GM21447 (cell line): Measurements from ENCODE around the gene XYLT2.

ENCODE experiments used
- ATAC-seq: cut with Tn5 transposase; IDR thresholded peaks from one replicate; pipeline ENCODE4 v1.9.1; 2021; ENCODE audit not compliant: unreplicated experiment

XYLT2 gene

GRCh38 chr17:50348522-50349242, 2.8 kb downstream of the XYLT2 start:
- no peak for ATAC-seq

DNA sequence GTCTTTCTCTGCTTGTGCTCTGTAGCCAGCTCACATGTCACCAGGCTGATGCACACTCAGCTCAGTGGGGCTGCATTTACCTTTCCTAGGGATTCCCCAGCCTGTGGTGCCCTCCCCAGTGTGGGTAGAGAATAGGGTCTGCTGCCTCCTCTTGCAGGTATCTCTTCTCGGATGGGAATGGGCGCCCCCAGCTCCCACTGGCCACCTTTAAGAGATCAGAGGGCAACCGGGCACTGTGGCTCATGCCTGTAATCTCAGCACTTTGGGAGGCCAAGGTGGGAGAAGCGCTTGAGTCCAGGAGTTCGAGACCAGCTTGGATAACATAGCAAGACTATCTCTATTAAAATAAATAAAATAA, 3.3 kb downstream of the XYLT2 start:
- no peak for ATAC-seq

DNA sequence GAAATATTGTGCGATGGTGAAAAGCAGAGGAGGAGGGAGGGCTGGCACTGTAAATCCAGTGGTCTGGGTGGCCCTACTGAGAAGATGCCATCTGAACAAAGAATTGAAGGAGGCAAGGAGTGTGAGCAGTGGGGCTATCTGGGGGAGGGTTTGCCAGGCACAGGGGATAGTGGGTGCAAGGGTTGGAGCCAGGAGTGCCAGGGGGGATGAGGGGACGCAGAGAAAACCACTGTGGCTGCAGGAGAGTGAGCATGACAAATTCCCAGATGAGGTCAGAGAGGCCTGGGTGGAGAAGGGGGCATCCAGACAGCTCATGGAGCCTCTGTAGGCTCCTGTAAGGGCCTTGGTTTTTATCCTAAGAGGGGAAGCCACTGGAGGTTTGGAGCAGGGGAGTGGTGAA, 4.8 kb downstream of the XYLT2 start:
- ATAC-seq = no peak

GRCh38 chr17:50352072-50352692, 6.3 kb downstream of the XYLT2 start:
- no peak for ATAC-seq

DNA sequence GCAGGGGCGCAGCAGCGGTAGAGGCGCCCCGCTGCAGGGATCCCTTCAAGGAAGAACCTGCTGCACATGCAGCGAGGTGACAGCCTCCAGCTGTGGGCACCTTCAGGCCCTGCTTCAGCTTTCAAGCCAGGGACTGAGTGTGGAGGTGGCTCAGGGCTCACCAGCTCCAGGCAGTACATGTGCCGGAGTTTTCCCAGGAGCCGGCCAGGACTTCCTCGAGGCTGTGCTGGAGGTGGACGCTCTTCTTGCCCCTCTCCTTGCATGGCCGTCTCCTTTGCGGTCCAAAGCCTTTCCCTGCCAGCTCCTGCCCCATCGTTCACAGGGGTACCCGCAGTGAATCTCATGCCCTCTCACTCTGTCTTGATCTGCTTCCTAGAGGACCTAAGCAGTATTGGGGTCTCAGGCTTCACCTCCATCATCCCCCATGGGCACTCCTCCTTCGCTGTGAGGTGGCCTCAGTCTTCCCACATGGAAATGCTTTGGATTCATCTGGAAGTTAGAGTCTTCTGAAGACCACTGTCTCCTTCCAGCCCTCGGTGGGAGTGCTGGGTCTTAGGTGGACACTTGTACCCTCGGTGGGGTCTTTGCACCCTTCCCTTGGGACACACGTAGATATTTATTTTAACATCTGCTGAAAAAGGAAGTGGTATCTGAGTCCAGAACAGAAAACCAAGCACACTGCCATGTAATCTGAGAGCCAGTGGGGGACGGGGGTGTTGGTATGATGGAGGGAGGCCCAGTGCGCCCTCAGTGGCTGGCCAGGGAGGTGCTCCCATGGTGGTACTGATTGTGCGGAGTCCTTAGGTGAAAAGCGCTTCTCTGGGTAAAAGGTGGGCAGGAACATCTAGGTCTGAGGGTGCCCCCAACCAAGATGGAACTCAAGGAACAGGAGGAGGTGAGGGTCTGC, 7.0 kb downstream of the XYLT2 start:
- ATAC-seq = no peak

DNA sequence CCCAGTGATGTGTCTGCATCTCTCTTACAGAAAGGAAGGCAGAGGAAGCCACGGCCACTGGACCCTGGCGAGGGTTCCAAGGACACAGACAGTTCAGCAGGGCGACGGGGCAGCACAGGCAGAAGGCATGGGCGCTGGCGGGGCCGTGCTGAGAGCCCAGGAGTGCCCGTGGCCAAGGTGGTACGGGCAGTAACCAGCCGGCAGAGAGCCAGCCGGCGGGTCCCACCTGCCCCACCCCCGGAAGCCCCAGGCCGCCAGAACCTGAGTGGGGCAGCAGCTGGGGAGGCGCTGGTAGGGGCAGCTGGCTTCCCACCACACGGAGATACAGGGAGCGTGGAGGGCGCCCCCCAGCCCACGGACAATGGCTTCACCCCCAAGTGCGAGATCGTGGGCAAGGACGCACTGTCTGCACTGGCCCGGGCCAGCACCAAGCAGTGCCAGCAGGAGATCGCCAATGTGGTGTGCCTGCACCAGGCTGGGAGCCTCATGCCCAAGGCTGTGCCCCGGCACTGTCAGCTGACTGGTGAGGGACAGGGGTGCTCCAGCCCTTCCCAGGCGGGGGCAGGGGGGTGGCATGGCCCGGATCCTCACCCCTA, 7.8 kb downstream of the XYLT2 start:
- ATAC-seq = no peak

GRCh38 chr17:50354198-50354597, 8.3 kb downstream of the XYLT2 start:
- no peak for ATAC-seq

- ATAC-seq = no peak
Measured at GRCh38 chr17:50354776-50355175, 8.8 kb downstream of the XYLT2 start.

- no peak for ATAC-seq
Measured at GRCh38 chr17:50355336-50355700, 9.4 kb downstream of the XYLT2 start.

GRCh38 chr17:50355701-50356341, 9.9 kb downstream of the XYLT2 start:
- no peak for ATAC-seq

DNA sequence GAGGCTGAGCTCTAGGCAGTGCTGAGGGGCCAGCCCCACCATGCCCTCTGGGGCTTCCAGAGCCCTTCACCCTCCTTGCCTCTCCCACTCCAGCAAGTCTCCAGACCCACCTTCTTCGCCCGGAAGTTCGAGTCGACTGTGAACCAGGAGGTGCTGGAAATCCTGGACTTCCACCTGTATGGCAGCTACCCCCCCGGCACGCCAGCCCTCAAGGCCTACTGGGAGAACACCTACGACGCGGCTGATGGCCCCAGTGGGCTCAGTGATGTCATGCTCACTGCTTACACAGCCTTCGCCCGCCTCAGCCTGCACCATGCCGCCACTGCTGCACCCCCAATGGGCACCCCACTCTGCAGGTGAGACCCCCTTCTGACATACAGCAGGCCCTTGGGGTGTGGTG, 10.5 kb downstream of the XYLT2 start:
- ATAC-seq = no peak

- no peak for ATAC-seq
Measured at GRCh38 chr17:50356892-50357510, 11.1 kb downstream of the XYLT2 start.

GRCh38 chr17:50358177-50358576, 12.3 kb downstream of the XYLT2 start:
- ATAC-seq = no peak

DNA sequence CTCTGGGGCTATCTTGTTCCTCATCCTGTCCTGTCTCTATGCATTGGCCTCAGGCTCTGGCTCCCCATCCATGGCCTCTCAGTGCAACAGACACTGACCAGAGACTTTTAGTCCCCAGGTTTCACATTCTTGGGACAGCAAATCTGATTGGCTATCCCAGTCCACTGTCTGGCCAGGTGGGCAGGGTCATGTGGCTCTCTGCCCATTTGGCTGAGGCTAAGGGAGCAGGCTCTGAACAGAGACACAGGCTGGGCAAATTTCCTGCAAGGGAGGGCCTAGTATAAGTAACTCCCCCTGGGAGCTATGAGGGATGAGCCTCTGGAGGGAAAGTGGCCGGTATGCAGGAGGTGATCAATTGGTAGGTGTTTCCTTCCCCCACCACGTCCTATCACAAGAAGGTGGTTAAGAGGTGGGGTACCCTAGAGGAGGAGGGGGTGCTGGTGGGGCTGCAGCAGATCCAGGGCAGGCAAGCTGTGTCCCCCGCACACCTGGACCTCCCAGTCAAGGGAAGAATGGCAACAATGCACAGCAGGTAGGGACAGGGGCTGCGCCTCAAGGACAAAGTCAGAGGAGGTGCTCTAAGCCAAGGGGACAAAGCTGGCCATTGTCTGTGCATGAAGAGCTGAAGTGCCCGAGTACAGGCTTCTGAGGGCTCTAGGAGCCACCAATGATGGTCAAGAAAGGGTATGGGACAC, 13.2 kb downstream of the XYLT2 start:
- ATAC-seq = no peak

- no peak for ATAC-seq
Measured at GRCh38 chr17:50359998-50360461, 14.1 kb downstream of the XYLT2 start.

DNA sequence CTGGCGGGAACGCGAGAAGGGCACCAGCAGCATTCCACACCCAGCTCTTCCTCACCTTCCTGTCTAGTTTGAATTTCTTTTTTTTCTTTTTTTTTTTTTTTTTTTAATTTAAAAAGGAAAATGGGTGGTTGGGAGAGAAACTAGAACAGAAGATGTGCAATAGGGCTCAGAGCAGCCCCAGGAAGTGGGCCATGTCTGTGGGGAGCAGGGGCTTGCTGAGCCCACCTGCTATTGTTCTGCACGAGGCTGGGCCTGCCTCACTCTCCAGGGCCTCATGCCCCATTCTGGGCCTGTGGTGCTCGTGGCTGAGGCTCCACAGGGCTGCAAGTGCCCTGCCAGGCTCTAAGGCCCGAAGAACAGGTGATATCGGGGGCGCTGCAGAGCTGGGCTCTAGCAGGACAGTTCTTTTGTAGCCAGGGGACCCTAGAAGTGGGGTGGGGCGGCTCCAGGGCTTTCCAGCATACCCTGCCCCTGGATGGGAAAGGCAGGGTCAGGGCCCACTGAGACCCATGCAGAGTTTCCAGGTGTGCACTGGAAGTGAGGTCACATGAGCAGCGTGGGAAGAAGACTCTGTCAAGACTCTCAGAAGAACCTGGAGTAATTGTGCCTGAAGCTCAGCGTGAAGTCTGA, 14.7 kb downstream of the XYLT2 start:
- ATAC-seq = no peak

- ATAC-seq = peak; percentile 72
Measured at GRCh38 chr17:50361561-50362480, 15.9 kb downstream of the XYLT2 start.

- ATAC-seq = no peak
Measured at GRCh38 chr17:50362661-50363060, 16.7 kb downstream of the XYLT2 start.
